Ovary (tissue), 9 donors: ENCODE data around the gene ZNRD2. TPM values are rescaled to one million over a fixed set of nuclear protein-coding genes. Genes with fewer than 3 reads are reported as not detected.

Experiments
- DNase-seq, 5 donors: peaks; one replicate each; pipeline ENCODE4 v3.0.0-alpha.2; 2019 to 2020
- H3K27ac ChIP-seq, 2 donors: fragments of 200-600 bp; one replicate each; pipeline versions ENCODE4 v1.5.1 to v1.8.0; 2019 to 2022
- H3K27me3 ChIP-seq: fragments of 200-600 bp; one replicate; pipeline ENCODE4 v1.8.0; 2022
- H3K36me3 ChIP-seq: fragments of 200-600 bp; sonication (generic); one replicate; pipeline ENCODE4 v1.5.1; 2019
- H3K4me1 ChIP-seq: one replicate; pipeline ENCODE4 v1.8.1; 2013; ENCODE audit warnings: mild to moderate bottlenecking, moderate library complexity; ENCODE audit not compliant: insufficient read depth
- H3K4me3 ChIP-seq: fragments of 200-600 bp; sonication (generic); one replicate; pipeline ENCODE4 v1.5.1; 2017
- H3K9me3 ChIP-seq, 2 donors: fragments of 200-600 bp in 1 of 2; sonication (generic) in 1 of 2; one replicate each; pipeline versions ENCODE4 v1.5.1 to v1.8.1; 2013 to 2019; ENCODE audit warnings: mild to moderate bottlenecking in 1 of 2, moderate library complexity in 1 of 2
- EP300 ChIP-seq: sonication (generic); formaldehyde crosslinking; IDR thresholded peaks from one replicate; pipeline ENCODE4 v1.6.1; 2017; ENCODE audit warnings: antibody characterized with exemption
- POLR2A ChIP-seq: fragments of 450-650 bp; IDR thresholded peaks from one replicate; pipeline ENCODE4 v1.6.1; 2017; ENCODE audit warnings: antibody characterized with exemption, mild to moderate bottlenecking, moderate library complexity
- WGBS, 3 donors: extraction: QIAGEN DNeasy Blood & Tissue Kit in 1 of 3; methylation state at CpG; one replicate each; pipeline versions ENCODE4 v1.1.5 to v1.1.7; 2013 to 2017; 5-methylcytosine and 5-hydroxymethylcytosine counted together
- intact Hi-C, 4 donors: fragments of 100-400 bp; cut with DNase I; formaldehyde crosslinking; loops; one replicate each; pipeline versions ENCODE4 v1.11.0 to v1.15.1; 2022 to 2023
- polyA plus RNA-seq, 2 donors: library from polyadenylated mRNA; stranded (reverse); fragments of 200-250 nt in 1 of 2; fragments of 350-450 nt in 1 of 2; fragmentation: Illumina TruSeq in 1 of 2; extraction: RNeasy Lipid Tissue Mini Kit (QIAGEN cat#74804) in 1 of 2; gene quantifications; one replicate each; pipeline ENCODE4 v1.2.3, GENCODE V29; 2013 to 2014
- total RNA-seq, 7 donors: library from RNA; depleted of rRNA in 2 of 7; stranded (reverse); fragments of >200 nt in 2 of 7; fragmentation: NEBNext Ultra II Directional in 3 of 7; extraction: Animal tissue kit (Norgen Biotek cat#: 25700) in 3 of 7; gene quantifications; one replicate each; pipeline versions ENCODE4 v1.1.0 to v1.2.4, GENCODE V29; 2016 to 2023
- TF ChIP-seq, protein P1 (sequence below), 3 donors: fragments of 450-650 bp in 2 of 3; fragments of 200-600 bp in 1 of 3; IDR thresholded peaks; one replicate each; pipeline versions ENCODE4 v1.5.1 to v1.8.0; 2016 to 2022; ENCODE audit warnings: antibody characterized with exemption in 3 of 3, mild to moderate bottlenecking in 1 of 3
- donor health status: DM: no; HTN: no; CAD: no; lungs with moderate emphysema.
- donor health status: DM: no; HTN: no; CAD: no.
- donor health status: Bipolar disorder and iron deficiency.
- donor health status: DM: yes; HTN: yes; CAD: no.
- donor health status: DM: no; HTN: no; CAD: no.
- donor health status: DM: yes; HTN: yes; CAD: no.

Gene ZNRD2
- total and polyA plus RNA-seq, 9 donors = 2.3 to 61.8 (median 39.2) TPM

DNA sequence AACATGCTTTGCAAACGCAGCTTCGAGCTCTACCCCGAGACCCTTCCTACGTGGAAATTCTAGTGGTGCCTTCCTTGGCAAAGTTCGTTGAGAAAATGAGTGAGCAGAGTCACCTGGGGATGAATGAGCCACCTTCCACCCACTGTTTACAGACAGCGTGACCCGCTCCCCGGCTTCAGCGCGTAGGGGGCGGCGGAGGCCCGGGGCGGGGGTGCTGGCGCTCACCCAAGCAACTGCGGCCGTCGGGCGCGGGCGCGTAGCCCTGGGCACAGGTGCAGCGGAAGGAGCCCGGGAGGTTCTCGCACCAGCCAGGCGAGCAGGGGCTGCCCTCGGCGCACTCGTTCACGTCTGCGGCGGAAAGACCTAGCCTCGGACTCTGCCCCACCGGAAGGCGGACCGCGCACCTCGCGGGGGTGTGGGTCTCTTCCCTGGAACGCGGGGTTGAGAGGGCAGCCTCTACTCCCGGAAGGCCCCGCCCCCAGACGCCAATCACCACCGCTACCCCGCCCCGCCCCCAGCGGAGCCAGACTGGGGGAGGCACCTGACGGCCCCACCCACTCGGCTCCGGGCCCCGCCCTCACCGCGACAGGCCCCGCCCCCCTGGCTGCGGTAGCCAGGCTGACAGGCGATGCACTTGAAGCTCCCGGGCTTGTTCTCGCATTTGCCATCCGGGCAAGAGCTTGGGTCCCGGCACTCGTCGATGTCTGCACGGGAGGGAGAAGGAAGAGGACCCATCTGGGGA, 23.9 kb upstream of the ZNRD2 start:
- Histone ChIP-seq H3K36me3 (no peaks in the 10 kb centered on the region), H3K27me3 (no peaks in the 10 kb centered on the region), H3K27ac (peak overlapping the region in 1 of 2 donors; percentile 12), H3K4me3 (no peak overlapping the region), H3K9me3 (no peaks in the 10 kb centered on the region), H3K4me1 (no peaks in the 10 kb centered on the region)
- 43 to 48% (median 45%) methylated on average over 32 to 64 of the region's 64 CpGs for WGBS, 3 donors
- TF ChIP-seq POLR2A (no peak), EP300 (no peak)
- TF ChIP-seq, protein P1, sequence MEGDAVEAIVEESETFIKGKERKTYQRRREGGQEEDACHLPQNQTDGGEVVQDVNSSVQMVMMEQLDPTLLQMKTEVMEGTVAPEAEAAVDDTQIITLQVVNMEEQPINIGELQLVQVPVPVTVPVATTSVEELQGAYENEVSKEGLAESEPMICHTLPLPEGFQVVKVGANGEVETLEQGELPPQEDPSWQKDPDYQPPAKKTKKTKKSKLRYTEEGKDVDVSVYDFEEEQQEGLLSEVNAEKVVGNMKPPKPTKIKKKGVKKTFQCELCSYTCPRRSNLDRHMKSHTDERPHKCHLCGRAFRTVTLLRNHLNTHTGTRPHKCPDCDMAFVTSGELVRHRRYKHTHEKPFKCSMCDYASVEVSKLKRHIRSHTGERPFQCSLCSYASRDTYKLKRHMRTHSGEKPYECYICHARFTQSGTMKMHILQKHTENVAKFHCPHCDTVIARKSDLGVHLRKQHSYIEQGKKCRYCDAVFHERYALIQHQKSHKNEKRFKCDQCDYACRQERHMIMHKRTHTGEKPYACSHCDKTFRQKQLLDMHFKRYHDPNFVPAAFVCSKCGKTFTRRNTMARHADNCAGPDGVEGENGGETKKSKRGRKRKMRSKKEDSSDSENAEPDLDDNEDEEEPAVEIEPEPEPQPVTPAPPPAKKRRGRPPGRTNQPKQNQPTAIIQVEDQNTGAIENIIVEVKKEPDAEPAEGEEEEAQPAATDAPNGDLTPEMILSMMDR (IDR thresholded peaks at IDR 0.05) = no peak
- intact Hi-C loops = no loop called here
- peak; percentile 60 to 81 (median 73) for DNase-seq

DNA sequence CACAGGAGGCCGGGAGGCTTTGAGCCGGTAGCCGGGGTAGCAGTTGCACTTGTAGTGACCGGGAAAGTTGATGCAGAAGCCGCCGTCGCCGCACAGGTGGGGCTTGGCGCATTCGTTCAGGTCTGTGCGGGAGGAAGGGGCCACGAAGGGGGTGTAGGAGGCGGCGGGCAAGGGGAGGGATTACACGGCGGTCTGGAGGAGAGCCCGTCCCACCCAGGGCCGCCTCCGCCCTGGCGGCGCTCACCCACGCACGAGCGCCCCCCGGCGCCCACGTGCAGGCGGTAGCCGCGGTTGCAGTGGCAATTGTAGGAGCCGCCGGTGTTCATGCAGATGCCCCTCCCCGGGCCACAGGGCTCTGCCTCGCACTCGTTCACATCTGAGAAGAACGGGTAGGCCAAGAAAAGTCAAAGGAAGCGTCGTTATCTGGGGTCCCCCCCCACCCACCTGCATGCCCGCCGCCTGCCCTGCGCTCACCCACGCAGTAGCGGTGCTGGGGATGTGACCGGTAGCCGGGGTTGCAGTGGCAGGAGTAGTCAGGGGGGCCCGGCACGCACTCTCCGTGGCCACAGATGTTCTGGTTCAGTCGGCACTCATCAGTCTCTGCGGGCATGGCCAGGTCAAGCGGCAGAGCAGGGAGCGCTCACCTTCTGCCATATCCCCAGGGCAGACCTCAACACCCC, 22.7 kb upstream of the ZNRD2 start:
- H3K4me1 ChIP-seq = no peaks in the 10 kb centered on the region
- H3K27me3 ChIP-seq = no peaks in the 10 kb centered on the region
- no peak overlapping the region for H3K4me3 ChIP-seq
- TF ChIP-seq POLR2A = no peak
- TF ChIP-seq EP300 = no peak
- TF ChIP-seq, protein P1 (IDR thresholded peaks at IDR 0.05) = no peak
- 79 to 83% (median 81%) methylated on average over 48 to 52 of the region's 52 CpGs for WGBS, 3 donors
- H3K27ac ChIP-seq = no peak overlapping the region
- no peaks in the 10 kb centered on the region for H3K9me3 ChIP-seq
- no peaks in the 10 kb centered on the region for H3K36me3 ChIP-seq
- intact Hi-C loops = no loop called here
- DNase-seq = no peak

DNA sequence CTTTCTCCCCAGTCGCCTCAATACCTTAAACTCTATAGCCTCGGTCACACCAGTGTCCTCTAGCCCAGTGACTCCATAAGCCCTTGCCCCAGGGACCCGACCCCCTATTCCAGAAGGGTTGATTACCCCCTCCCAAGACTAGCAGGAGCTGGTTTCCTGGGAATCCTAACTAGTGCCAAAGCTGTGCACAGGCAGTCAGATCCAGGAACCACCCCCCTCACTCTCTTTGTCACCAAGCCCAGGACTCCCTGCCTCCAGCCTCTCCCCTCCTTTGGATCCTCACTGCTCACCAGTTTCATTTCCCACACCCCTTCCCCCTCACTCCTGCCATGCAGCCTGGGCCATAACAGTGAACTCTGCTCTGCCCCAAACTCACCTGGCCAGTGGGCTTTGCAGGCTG, 21.9 kb upstream of the ZNRD2 start:
- no peaks in the 10 kb centered on the region for H3K36me3 ChIP-seq
- H3K4me3 ChIP-seq = no peak overlapping the region
- TF ChIP-seq, protein P1 (IDR thresholded peaks at IDR 0.05) = no peak
- no peak for TF ChIP-seq POLR2A
- no peak for TF ChIP-seq EP300
- intact Hi-C loops = no loop called here
- H3K27ac ChIP-seq = no peak overlapping the region
- 85 to 92% (median 87%) methylated on average over 3 of the region's 3 CpGs for WGBS, 3 donors
- DNase-seq = no peak
- H3K27me3 ChIP-seq = no peaks in the 10 kb centered on the region
- H3K4me1 ChIP-seq = no peaks in the 10 kb centered on the region
- no peaks in the 10 kb centered on the region for H3K9me3 ChIP-seq

DNA sequence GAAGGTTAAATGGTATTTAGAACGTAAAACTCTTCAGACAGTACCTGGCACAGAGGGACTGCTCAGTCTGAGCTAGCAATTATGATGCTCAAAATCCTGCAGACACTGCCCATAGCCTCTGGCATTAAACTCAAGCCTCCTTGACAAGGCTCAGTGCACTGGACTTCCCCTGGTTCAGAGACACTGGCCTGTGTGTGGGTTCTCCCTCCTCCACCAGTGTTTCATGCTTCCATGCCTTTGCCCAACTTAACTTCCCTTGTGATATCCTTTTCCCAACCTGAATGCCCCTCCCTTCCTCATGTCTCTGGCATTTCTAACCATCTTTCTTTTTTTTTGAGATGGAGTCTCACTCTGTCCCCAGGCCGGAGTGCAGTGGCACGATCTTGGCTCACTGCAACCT, 21.2 kb upstream of the ZNRD2 start:
- intact Hi-C loops = no loop called here
- H3K9me3 ChIP-seq = no peaks in the 10 kb centered on the region
- no peak for DNase-seq
- no peaks in the 10 kb centered on the region for H3K4me1 ChIP-seq
- H3K27me3 ChIP-seq = no peaks in the 10 kb centered on the region
- H3K27ac ChIP-seq = no peak overlapping the region
- 89 to 95% (median 91%) methylated on average over 3 of the region's 3 CpGs for WGBS, 3 donors
- H3K36me3 ChIP-seq = no peaks in the 10 kb centered on the region
- H3K4me3 ChIP-seq = no peak overlapping the region
- TF ChIP-seq EP300 (no peak), POLR2A (no peak)
- TF ChIP-seq, protein P1 (IDR thresholded peaks at IDR 0.05) = no peak
